Fibroblast of the aortic adventitia (primary cell): ENCODE data around the gene NDUFS3. TPM values are rescaled to one million over a fixed set of nuclear protein-coding genes. Genes with fewer than 3 reads are reported as not detected.

Experiments used
- DNase-seq: peaks from one replicate; pipeline ENCODE4 v3.0.0-alpha.2; 2010; ENCODE audit warnings: low read depth
- H3K4me3 ChIP-seq: 2 replicates; pipeline ENCODE4 v1.5.1; 2011; ENCODE audit warnings: low read depth, mild to moderate bottlenecking, control low read depth, low read length, moderate library complexity
- total RNA-seq: library from RNA; depleted of rRNA; stranded (reverse); fragments of >200 nt; gene quantifications from 2 replicates; pipeline ENCODE4 v1.2.3, GENCODE V29; 2012; ENCODE audit warnings: low replicate concordance
- TF ChIP-seq, protein P1 (sequence below): IDR thresholded peaks from 2 replicates; pipeline ENCODE4 v1.5.1; 2011; ENCODE audit warnings: mild to moderate bottlenecking, low read length, control low read depth, inconsistent platforms; ENCODE audit not compliant: insufficient read depth

The NDUFS3 gene
- total RNA-seq, 1 donor = 56.5 TPM

DNA sequence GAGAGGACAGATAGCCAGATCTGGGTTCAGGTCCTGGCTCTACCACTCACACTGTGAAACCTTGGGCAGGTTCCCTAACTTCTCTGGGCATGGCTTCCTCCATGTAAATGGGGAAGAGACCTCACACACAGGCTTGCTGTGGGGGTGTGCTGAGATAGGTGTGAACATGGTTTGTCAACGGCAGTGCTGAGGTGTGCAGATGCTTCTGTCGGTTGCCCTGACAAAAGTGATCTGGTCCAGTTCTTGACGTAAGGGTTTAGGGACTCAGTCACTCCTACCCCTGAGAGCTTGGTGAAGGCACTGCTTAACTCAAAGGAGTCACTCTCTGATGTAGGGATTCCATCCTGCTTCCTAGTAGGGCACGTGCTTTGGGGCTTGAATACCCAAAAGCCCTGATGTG is 13.4 kb downstream of the NDUFS3 start:
- no peak overlapping the region for H3K4me3 ChIP-seq
- TF ChIP-seq, protein P1, sequence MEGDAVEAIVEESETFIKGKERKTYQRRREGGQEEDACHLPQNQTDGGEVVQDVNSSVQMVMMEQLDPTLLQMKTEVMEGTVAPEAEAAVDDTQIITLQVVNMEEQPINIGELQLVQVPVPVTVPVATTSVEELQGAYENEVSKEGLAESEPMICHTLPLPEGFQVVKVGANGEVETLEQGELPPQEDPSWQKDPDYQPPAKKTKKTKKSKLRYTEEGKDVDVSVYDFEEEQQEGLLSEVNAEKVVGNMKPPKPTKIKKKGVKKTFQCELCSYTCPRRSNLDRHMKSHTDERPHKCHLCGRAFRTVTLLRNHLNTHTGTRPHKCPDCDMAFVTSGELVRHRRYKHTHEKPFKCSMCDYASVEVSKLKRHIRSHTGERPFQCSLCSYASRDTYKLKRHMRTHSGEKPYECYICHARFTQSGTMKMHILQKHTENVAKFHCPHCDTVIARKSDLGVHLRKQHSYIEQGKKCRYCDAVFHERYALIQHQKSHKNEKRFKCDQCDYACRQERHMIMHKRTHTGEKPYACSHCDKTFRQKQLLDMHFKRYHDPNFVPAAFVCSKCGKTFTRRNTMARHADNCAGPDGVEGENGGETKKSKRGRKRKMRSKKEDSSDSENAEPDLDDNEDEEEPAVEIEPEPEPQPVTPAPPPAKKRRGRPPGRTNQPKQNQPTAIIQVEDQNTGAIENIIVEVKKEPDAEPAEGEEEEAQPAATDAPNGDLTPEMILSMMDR = no peak
- DNase-seq = no peak

DNA sequence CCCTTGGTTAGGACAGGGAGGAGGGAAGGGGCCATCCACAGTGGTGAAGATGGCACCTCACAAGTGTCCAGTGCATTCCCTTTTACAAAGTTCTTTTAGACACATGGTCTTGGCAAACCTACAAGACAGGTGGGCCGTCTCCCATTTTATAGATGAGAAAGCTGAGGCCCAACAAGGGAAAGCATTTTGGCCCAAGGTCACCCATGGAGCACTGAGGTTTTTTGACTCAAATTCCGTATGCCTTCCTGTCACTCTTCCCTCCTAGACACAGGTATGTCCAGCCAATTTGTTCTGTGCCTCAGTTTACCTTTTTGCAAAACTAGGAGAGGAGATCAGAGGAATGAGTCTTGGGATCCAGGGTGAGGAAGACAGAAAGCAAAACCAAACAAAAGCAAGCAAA is 14.1 kb downstream of the NDUFS3 start:
- no peak overlapping the region for H3K4me3 ChIP-seq
- DNase-seq = no peak
- TF ChIP-seq, protein P1 = no peak

DNA sequence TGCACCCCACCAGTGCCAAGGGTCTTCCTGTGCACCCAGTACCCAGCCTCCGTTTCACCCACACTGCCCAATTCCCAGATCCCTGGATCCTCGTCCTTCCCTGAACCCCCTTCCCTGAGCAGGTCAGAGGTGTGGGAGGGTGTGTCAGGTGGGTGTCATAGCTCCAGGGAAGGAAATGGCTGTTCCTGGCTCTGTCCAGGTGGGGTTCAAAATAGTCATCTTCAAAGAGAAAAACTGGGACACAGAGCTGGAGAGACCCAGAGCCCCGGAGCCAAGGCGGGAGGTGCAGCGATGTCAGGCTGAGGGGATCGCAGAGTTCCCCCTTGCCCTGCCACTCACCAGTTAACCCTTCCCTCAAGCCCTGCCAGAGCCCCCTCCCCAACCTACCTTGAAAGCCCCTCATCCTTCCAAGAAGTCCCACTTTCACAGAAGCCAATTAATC is 14.6 kb downstream of the NDUFS3 start:
- no peak for DNase-seq
- no peak overlapping the region for H3K4me3 ChIP-seq
- TF ChIP-seq, protein P1 = no peak

DNA sequence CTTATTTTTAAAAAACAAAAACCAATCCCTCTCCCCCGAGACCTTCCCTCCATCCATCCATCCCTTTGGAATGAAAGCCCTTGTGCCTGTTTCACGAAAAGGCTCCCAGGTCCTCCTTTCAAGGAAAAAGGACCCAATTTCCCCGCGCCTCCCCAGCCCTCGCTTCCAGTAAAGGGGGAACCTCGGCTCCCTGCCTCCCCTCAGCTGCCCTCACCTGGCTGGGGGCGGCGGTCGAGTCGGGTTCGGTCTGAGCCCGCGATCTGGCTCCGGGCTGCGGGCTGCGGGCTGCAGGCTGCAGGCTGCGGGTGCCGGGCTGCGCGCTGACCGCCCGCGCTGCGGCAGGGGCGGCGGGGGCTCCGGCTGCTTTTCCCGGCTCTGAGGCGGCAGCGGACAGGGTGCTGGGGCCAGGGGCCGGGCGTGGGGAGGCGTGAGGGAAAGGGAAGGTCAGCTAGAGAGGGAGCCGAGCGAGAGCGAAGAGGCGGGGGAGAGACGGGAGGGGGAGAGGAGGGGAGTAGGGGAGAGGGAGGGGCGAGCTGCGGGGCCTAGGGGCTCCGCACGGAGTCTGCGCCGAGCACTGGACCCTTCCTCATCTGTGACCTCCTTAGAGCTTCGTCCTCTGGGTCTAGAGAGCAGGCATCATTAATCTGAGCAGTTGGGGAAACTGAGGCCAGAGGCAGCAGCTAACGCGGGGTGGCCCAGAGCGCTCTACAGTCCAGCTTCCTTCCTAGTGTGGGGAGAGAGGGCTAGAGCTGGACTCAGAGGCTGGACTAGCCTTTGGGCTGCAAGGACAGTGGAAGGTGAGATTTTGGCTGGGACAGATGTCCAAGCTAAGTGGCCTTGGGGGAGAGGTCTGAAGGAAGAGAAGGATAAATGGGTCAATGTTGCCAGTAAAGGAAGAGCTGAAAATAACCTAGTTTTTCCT is 15.3 kb downstream of the NDUFS3 start, which contains the start of gene C1QTNF4:
Gene C1QTNF4, minus strand, starts transcription at position 478 of the 922 bp plus-strand sequence. CDS start 3,601 bp downstream, outside the sequence.
- peak within 1 kb of the TSS; percentile 42 for H3K4me3 ChIP-seq
- no peak for DNase-seq
- TF ChIP-seq, protein P1 = no peak

DNA sequence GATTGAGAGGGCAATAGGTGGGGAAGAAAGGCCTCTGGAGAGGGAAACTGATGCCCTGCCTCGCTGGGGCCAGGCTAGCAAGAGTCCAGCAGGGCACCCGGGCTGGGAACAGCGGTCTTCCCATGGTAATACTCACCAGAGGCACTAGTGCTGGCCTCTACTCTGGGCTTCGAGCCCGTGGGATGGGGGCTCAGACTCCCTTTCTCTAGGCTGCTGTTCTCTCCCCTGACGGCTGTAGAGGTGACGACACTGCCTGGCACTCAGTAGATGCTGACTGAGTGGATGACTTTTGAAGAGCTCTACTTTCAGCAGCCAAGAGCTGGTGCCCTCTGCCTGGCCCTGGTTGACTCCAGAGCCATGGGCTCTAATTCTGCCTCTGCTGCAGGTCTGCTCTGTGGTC is 16.2 kb downstream of the NDUFS3 start:
- H3K4me3 ChIP-seq = no peak overlapping the region
- TF ChIP-seq, protein P1 = no peak
- no peak for DNase-seq

DNA sequence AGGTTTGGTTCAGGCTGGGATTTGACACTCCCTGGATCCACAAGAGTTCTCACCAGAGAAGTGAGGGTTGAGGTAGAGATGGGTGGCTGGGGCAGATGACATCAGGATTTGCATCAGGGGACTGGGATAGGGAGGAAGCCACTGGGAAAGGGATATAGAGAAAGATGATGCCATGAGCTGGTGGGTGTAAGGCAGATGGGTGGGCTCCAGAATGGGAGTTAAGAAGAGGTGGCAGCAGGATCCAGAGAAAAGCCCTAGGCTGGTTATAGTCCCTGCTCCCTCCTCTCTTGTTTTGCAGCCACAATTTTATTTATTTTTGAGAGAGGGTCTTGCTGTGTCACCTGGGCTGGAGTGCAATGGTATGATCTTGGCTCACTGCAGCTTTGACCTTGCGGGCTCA is 17.1 kb downstream of the NDUFS3 start:
- no peak for DNase-seq
- TF ChIP-seq, protein P1 = no peak
- H3K4me3 ChIP-seq = no peak overlapping the region
